SK-N-SH (cell line): ENCODE measurements around the gene THAP8. TPM values are rescaled to one million over a fixed set of nuclear protein-coding genes. Genes with fewer than 3 reads are reported as not detected.

Source experiments
- CTCF ChIA-PET: fragments of 300-600, 350-600 bp; formaldehyde crosslinking; extraction: SDS; loops from one replicate; lab custom pipeline; 2021; lab: Yijun Ruan, JAX
- POLR2A ChIA-PET: fragments of 350-600 bp; sonication (Branson Sonifier 250); formaldehyde crosslinking; extraction: SDS; loops from one replicate; lab custom pipeline; 2020; ENCODE audit warnings: antibody characterized with exemption, inconsistent platforms; lab: Yijun Ruan, JAX
- DNase-seq: peaks from one replicate; pipeline ENCODE4 v3.0.0; 2012
- H2AFZ ChIP-seq: fragments of 200-600 bp; sonication (generic); 2 replicates; pipeline ENCODE4 v1.8.1; 2016; ENCODE audit warnings: antibody characterized with exemption, mild to moderate bottlenecking, low read depth
- H3F3A ChIP-seq: fragments of 200-600 bp; sonication (generic); replicated peaks from 2 replicates; pipeline ENCODE3; 2016; ENCODE audit warnings: antibody characterized with exemption, mild to moderate bottlenecking; ENCODE audit not compliant: insufficient read depth
- H3K27ac ChIP-seq, 2 experiments: fragments of 200-500 bp in 1 of 2; fragments of 200-600 bp in 1 of 2; sonication (Bioruptor generic) in 1 of 2; sonication (generic), shearing (Covaris generic) in 1 of 2; 2 replicates each; pipeline versions ENCODE4 v1.5.1 to v1.6.1; 2014 to 2016; ENCODE audit warnings: low read depth in 2 of 2, inconsistent platforms in 1 of 2, low read length in 1 of 2, mild to moderate bottlenecking in 1 of 2, mixed read lengths in 1 of 2
- H3K27me3 ChIP-seq: fragments of 200-600 bp; sonication (generic), shearing (Covaris generic); 2 replicates; pipeline ENCODE4 v1.6.1; 2016; ENCODE audit warnings: mixed run types; ENCODE audit not compliant: insufficient read depth
- H3K36me3 ChIP-seq, 2 experiments: fragments of 200-500 bp in 1 of 2; fragments of 200-600 bp in 1 of 2; sonication (Bioruptor generic) in 1 of 2; sonication (generic) in 1 of 2; replicated peaks in 1 of 2; 2 replicates each; pipeline versions ENCODE3 to v1.5.1; 2014 to 2016; ENCODE audit warnings: low read length in 1 of 2, mild to moderate bottlenecking in 1 of 2; ENCODE audit not compliant: insufficient read depth in 2 of 2, control insufficient read depth in 1 of 2
- H3K4me1 ChIP-seq, 2 experiments: fragments of 200-500 bp in 1 of 2; fragments of 200-600 bp in 1 of 2; sonication (Bioruptor generic) in 1 of 2; sonication (generic), shearing (Covaris generic) in 1 of 2; 2 replicates each; pipeline versions ENCODE4 v1.5.1 to v1.6.1; 2014 to 2016; ENCODE audit warnings: low read depth in 1 of 2, low read length in 1 of 2, mixed run types in 1 of 2; ENCODE audit not compliant: insufficient read depth in 2 of 2, control insufficient read depth in 1 of 2
- H3K4me2 ChIP-seq: fragments of 200-600 bp; sonication (generic), shearing (Covaris generic); 2 replicates; pipeline ENCODE4 v1.6.1; 2017; ENCODE audit warnings: mixed run types
- H3K4me3 ChIP-seq, 2 experiments: fragments of 200-500 bp in 1 of 2; fragments of 200-600 bp in 1 of 2; sonication (Bioruptor generic) in 1 of 2; sonication (generic), shearing (Covaris generic) in 1 of 2; 2 replicates each; pipeline versions ENCODE4 v1.5.1 to v1.8.1; 2014 to 2016; ENCODE audit warnings: low read depth in 2 of 2, inconsistent platforms in 1 of 2, low read length in 1 of 2, mild to moderate bottlenecking in 1 of 2, mixed read lengths in 1 of 2, moderate library complexity in 1 of 2
- H3K79me2 ChIP-seq: fragments of 200-600 bp; sonication (generic); 2 replicates; pipeline ENCODE4 v1.8.1; 2017; ENCODE audit warnings: mild to moderate bottlenecking; ENCODE audit not compliant: insufficient read depth
- H3K9ac ChIP-seq: fragments of 200-600 bp; sonication (generic); 2 replicates; pipeline ENCODE4 v1.6.1; 2017; ENCODE audit warnings: mixed run types
- H3K9me2 ChIP-seq: fragments of 200-600 bp; sonication (generic); 2 replicates; pipeline ENCODE4 v1.6.1; 2017; ENCODE audit warnings: mixed run types
- H3K9me3 ChIP-seq: fragments of 200-600 bp; sonication (generic); 2 replicates; pipeline ENCODE4 v1.6.1; 2017; ENCODE audit warnings: mixed run types, mild to moderate bottlenecking, moderate library complexity
- H4K20me1 ChIP-seq: fragments of 200-600 bp; sonication (generic); 2 replicates; pipeline ENCODE4 v1.6.1; 2017; ENCODE audit warnings: mild to moderate bottlenecking, mixed run types; ENCODE audit not compliant: insufficient read depth
- FOSL2 ChIP-seq: IDR thresholded peaks from 2 replicates; pipeline ENCODE4 v1.4.0; 2012; ENCODE audit warnings: low read depth, mild to moderate bottlenecking, moderate library complexity, borderline replicate concordance
- FOXJ3 ChIP-seq: sonication (generic); formaldehyde crosslinking; IDR thresholded peaks from 2 replicates; pipeline ENCODE4 v1.5.1; 2020; ENCODE audit warnings: mild to moderate bottlenecking, missing genetic modification reagents
- JUND ChIP-seq: IDR thresholded peaks from 2 replicates; pipeline ENCODE4 v1.4.0; 2012
- NRF1 ChIP-seq: IDR thresholded peaks from 2 replicates; pipeline ENCODE4 v1.6.1; 2012; ENCODE audit warnings: low read depth, mild to moderate bottlenecking, low read length
- RCOR1 ChIP-seq: fragments of 150-350 bp; IDR thresholded peaks from 2 replicates; pipeline ENCODE4 v1.6.1; 2017; ENCODE audit warnings: antibody characterized with exemption, low read length
- SMC3 ChIP-seq: IDR thresholded peaks from 2 replicates; pipeline ENCODE4 v1.6.1; 2012; ENCODE audit warnings: low read depth, low read length, improper control_type of control experiment
- WGBS: methylation state at CpG from one replicate; pipeline ENCODE4 v1.1.6; 2017; ENCODE audit warnings: low lambda C conversion rate; 5-methylcytosine and 5-hydroxymethylcytosine counted together
- polyA plus RNA-seq, 3 experiments: library from polyadenylated mRNA; depleted of rRNA; stranded (reverse); fragments of >200 nt; gene quantifications; 2 replicates each; pipeline ENCODE4 v1.2.3, GENCODE V29; 2012
- TF ChIP-seq, protein P1 (sequence below): IDR thresholded peaks from 2 replicates; pipeline ENCODE4 v1.4.0; 2012; ENCODE audit warnings: low read depth
- TF ChIP-seq, protein P2 (sequence below): fragments of 150-350 bp; IDR thresholded peaks from 2 replicates; pipeline ENCODE4 v1.6.1; 2017; ENCODE audit warnings: antibody characterized with exemption, low read length, low read depth, borderline replicate concordance
- TF ChIP-seq, protein P3 (sequence below): fragments of 150-350 bp; IDR thresholded peaks from 2 replicates; pipeline ENCODE4 v1.6.1; 2016; ENCODE audit warnings: mild to moderate bottlenecking, low read depth, low read length
- TF ChIP-seq, protein P4 (sequence below): IDR thresholded peaks from 2 replicates; pipeline ENCODE4 v1.6.1; 2012; ENCODE audit warnings: mild to moderate bottlenecking, low read depth, low read length, moderate library complexity
- TF ChIP-seq, protein P5 (sequence below): IDR thresholded peaks from 2 replicates; pipeline ENCODE4 v1.4.0; 2012; ENCODE audit warnings: low read depth, borderline replicate concordance

Gene THAP8
- polyA plus RNA-seq, 1 of the 3 experiments (the other 2 are of a cell fraction) = 6.3 TPM

DNA sequence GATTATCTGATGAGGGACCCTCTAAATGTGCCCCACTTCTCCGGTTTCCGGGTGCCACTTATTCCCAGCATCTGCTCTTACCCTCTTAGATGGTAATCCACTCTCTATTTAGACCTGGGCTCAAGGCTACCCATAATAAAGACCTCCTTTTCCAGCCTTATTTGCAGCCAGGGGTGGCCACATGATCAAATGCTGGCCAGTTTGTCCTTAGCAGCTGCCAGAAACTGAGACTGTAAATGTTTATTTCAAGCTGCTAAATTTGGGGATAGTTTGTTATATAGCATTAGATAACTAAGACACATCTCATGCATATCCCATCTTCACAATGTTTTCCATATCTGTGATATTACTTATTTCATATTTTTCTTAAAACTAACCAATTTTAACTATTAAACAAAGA lies 10.1 kb downstream of the THAP8 start:
- CTCF ChIA-PET = interaction anchor here (0.6 to 1.1 kb wide), 2 partner anchors 44 to 47 kb away, joined by 3 read pairs; no protein-coding TSS in a partner anchor

DNA sequence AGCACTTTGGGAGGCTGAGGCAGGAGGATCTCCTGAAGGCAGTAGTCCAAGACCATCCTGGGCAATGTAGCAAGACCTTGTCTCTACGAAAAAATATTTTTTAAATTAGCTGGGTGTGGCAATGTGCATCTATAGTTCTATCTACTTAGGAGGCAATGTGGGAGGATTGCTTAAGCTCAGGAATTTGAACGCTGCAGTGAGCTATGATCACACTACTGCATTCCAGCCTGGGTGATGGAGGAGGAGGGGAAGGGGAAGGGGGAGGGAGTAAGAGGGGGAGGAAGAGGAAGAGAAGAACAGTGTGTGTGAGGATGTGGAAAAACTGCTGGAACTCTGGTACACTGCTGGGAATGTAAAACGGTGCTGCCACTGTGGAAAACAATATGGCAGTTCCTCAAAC lies 12.3 kb downstream of the THAP8 start:
- Histone ChIP-seq H4K20me1 (no peaks in the 10 kb centered on the region), H3K9ac (no peak overlapping the region), H3K9me2 (no peaks in the 10 kb centered on the region), H3K36me3 (no peaks in the 10 kb centered on the region), H3K4me1 (no peaks in the 10 kb centered on the region), H3K79me2 (no peaks in the 10 kb centered on the region), H3K27ac (no peak overlapping the region), H3F3A (no peaks in the 10 kb centered on the region), H2AFZ (no peak overlapping the region), H3K9me3 (no peaks in the 10 kb centered on the region), H3K27me3 (no peaks in the 10 kb centered on the region), H3K4me2 (no peak overlapping the region), H3K4me3 (no peak overlapping the region)
- ChIA-PET POLR2A (no interaction called here), CTCF (no interaction called here)
- 44% methylated on average over 3 of the region's 3 CpGs for WGBS
- DNase-seq = no peak
- TF ChIP-seq SMC3 (no peak), NRF1 (no peak), FOSL2 (no peak), FOXJ3 (CRISPR knock-in tag) (no peak)
- TF ChIP-seq, protein P1, sequence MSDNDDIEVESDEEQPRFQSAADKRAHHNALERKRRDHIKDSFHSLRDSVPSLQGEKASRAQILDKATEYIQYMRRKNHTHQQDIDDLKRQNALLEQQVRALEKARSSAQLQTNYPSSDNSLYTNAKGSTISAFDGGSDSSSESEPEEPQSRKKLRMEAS = no peak
- TF ChIP-seq, protein P2, sequence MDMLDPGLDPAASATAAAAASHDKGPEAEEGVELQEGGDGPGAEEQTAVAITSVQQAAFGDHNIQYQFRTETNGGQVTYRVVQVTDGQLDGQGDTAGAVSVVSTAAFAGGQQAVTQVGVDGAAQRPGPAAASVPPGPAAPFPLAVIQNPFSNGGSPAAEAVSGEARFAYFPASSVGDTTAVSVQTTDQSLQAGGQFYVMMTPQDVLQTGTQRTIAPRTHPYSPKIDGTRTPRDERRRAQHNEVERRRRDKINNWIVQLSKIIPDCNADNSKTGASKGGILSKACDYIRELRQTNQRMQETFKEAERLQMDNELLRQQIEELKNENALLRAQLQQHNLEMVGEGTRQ = no peak
- TF ChIP-seq, protein P3, sequence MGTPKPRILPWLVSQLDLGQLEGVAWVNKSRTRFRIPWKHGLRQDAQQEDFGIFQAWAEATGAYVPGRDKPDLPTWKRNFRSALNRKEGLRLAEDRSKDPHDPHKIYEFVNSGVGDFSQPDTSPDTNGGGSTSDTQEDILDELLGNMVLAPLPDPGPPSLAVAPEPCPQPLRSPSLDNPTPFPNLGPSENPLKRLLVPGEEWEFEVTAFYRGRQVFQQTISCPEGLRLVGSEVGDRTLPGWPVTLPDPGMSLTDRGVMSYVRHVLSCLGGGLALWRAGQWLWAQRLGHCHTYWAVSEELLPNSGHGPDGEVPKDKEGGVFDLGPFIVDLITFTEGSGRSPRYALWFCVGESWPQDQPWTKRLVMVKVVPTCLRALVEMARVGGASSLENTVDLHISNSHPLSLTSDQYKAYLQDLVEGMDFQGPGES = no peak
- TF ChIP-seq, protein P4, sequence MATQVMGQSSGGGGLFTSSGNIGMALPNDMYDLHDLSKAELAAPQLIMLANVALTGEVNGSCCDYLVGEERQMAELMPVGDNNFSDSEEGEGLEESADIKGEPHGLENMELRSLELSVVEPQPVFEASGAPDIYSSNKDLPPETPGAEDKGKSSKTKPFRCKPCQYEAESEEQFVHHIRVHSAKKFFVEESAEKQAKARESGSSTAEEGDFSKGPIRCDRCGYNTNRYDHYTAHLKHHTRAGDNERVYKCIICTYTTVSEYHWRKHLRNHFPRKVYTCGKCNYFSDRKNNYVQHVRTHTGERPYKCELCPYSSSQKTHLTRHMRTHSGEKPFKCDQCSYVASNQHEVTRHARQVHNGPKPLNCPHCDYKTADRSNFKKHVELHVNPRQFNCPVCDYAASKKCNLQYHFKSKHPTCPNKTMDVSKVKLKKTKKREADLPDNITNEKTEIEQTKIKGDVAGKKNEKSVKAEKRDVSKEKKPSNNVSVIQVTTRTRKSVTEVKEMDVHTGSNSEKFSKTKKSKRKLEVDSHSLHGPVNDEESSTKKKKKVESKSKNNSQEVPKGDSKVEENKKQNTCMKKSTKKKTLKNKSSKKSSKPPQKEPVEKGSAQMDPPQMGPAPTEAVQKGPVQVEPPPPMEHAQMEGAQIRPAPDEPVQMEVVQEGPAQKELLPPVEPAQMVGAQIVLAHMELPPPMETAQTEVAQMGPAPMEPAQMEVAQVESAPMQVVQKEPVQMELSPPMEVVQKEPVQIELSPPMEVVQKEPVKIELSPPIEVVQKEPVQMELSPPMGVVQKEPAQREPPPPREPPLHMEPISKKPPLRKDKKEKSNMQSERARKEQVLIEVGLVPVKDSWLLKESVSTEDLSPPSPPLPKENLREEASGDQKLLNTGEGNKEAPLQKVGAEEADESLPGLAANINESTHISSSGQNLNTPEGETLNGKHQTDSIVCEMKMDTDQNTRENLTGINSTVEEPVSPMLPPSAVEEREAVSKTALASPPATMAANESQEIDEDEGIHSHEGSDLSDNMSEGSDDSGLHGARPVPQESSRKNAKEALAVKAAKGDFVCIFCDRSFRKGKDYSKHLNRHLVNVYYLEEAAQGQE = no peak

More for the DNA sequence above, 10.1 kb downstream of the THAP8 start:
- no peak overlapping the region for H3K4me3 ChIP-seq
- no peaks in the 10 kb centered on the region for H3K79me2 ChIP-seq
- H3F3A ChIP-seq = no peaks in the 10 kb centered on the region
- H3K27ac ChIP-seq = no peak overlapping the region
- 100% methylated on average over 2 of the region's 2 CpGs for WGBS
- H3K4me1 ChIP-seq = no peaks in the 10 kb centered on the region
- no peak overlapping the region for H2AFZ ChIP-seq
- POLR2A ChIA-PET = interaction anchor here (1.6 kb wide), 1 partner anchor 10 kb away, joined by 4 read pairs; the partner anchor contains the start of gene THAP8
- H3K4me2 ChIP-seq = no peak overlapping the region
- H3K9me2 ChIP-seq = no peaks in the 10 kb centered on the region
- no peaks in the 10 kb centered on the region for H4K20me1 ChIP-seq
- no peaks in the 10 kb centered on the region for H3K27me3 ChIP-seq
- H3K36me3 ChIP-seq = no peaks in the 10 kb centered on the region
- TF ChIP-seq JUND (no peak), RCOR1 (no peak), FOXJ3 (CRISPR knock-in tag) (no peak)
- TF ChIP-seq, protein P5, sequence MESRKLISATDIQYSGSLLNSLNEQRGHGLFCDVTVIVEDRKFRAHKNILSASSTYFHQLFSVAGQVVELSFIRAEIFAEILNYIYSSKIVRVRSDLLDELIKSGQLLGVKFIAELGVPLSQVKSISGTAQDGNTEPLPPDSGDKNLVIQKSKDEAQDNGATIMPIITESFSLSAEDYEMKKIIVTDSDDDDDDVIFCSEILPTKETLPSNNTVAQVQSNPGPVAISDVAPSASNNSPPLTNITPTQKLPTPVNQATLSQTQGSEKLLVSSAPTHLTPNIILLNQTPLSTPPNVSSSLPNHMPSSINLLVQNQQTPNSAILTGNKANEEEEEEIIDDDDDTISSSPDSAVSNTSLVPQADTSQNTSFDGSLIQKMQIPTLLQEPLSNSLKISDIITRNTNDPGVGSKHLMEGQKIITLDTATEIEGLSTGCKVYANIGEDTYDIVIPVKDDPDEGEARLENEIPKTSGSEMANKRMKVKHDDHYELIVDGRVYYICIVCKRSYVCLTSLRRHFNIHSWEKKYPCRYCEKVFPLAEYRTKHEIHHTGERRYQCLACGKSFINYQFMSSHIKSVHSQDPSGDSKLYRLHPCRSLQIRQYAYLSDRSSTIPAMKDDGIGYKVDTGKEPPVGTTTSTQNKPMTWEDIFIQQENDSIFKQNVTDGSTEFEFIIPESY = no peak
- TF ChIP-seq, protein P4 = no peak
- TF ChIP-seq, all 33 proteins: peak for 0
- no peak for DNase-seq
- H3K9ac ChIP-seq = no peak overlapping the region
- H3K9me3 ChIP-seq = no peaks in the 10 kb centered on the region
